OCI-LY1 (cell line): ENCODE data around the gene UMAD1.
A peak's percentile ranks its signal among the peaks of the same experiment; 100 is the strongest.

ENCODE experiments used
- H2AFZ ChIP-seq: fragments of 200-600 bp; sonication (generic), shearing (Covaris generic); 2 replicates; pipeline ENCODE4 v1.6.0; 2014; ENCODE audit warnings: antibody characterized with exemption, mild to moderate bottlenecking, low read length
- H3F3A ChIP-seq: fragments of 200-600 bp; sonication (generic), shearing (Covaris generic); 2 replicates; pipeline ENCODE4 v1.6.0; 2014; ENCODE audit warnings: mild to moderate bottlenecking, antibody characterized with exemption, low read length, moderate library complexity; ENCODE audit not compliant: insufficient read depth
- H3K27ac ChIP-seq: fragments of 200-600 bp; sonication (generic); 2 replicates; pipeline ENCODE4 v1.5.1; 2014; ENCODE audit warnings: low read length, mixed run types, mild to moderate bottlenecking, low read depth; ENCODE audit not compliant: poor library complexity, severe bottlenecking
- H3K27me3 ChIP-seq: fragments of 200-600 bp; sonication (generic); 2 replicates; pipeline ENCODE4 v1.6.0; 2014; ENCODE audit warnings: antibody characterized with exemption, mild to moderate bottlenecking, low read length, moderate library complexity; ENCODE audit not compliant: insufficient read depth
- H3K36me3 ChIP-seq: fragments of 200-600 bp; sonication (generic); 2 replicates; pipeline ENCODE4 v1.6.1; 2014; ENCODE audit warnings: mild to moderate bottlenecking, antibody characterized with exemption, low read length, moderate library complexity, mixed read lengths; ENCODE audit not compliant: insufficient read depth
- H3K4me1 ChIP-seq: fragments of 200-600 bp; sonication (generic); 2 replicates; pipeline ENCODE4 v1.5.1; 2014; ENCODE audit warnings: mild to moderate bottlenecking, low read length, moderate library complexity; ENCODE audit not compliant: insufficient read depth, severe bottlenecking
- H3K4me2 ChIP-seq: fragments of 200-600 bp; sonication (generic), shearing (Covaris generic); 2 replicates; pipeline ENCODE4 v1.6.1; 2014; ENCODE audit warnings: low read length
- H3K4me3 ChIP-seq: fragments of 200-600 bp; sonication (generic); 2 replicates; pipeline ENCODE4 v1.5.1; 2014; ENCODE audit warnings: low read length, low read depth, mild to moderate bottlenecking, mixed read lengths; ENCODE audit not compliant: poor library complexity, severe bottlenecking
- H3K79me2 ChIP-seq: fragments of 200-600 bp; shearing (Covaris generic); 2 replicates; pipeline ENCODE4 v1.6.1; 2016; ENCODE audit warnings: mixed run types, low read length, mixed read lengths; ENCODE audit not compliant: insufficient read depth
- H3K9ac ChIP-seq: fragments of 200-600 bp; sonication (generic), shearing (Covaris generic); 2 replicates; pipeline ENCODE4 v1.6.1; 2014; ENCODE audit warnings: mild to moderate bottlenecking, low read length, mixed read lengths
- H3K9me2 ChIP-seq: fragments of 200-600 bp; sonication (generic), shearing (Covaris generic); 2 replicates; pipeline ENCODE4 v1.6.1; 2014; ENCODE audit warnings: low read depth, mild to moderate bottlenecking, low read length, mixed read lengths
- H3K9me3 ChIP-seq: fragments of 200-600 bp; shearing (Covaris generic); 2 replicates; pipeline ENCODE4 v1.6.1; 2014; ENCODE audit warnings: low read length, mixed read lengths
- H4K20me1 ChIP-seq: fragments of 200-600 bp; sonication (generic), shearing (Covaris generic); 2 replicates; pipeline ENCODE4 v1.6.0; 2016; ENCODE audit warnings: mild to moderate bottlenecking, low read length; ENCODE audit not compliant: insufficient read depth
- EZH2 ChIP-seq: fragments of 200-600 bp; sonication (generic), shearing (Covaris generic); IDR thresholded peaks from 2 replicates; pipeline ENCODE4 v1.8.0; 2017; ENCODE audit warnings: borderline replicate concordance, mixed run types, mild to moderate bottlenecking, antibody characterized with exemption, low read length, moderate library complexity, mixed read lengths
- TF ChIP-seq, protein P1 (sequence below): fragments of 200-600 bp; sonication (generic), shearing (Covaris generic); IDR thresholded peaks from 2 replicates; pipeline ENCODE4 v1.5.1; 2017; ENCODE audit warnings: mild to moderate bottlenecking, antibody characterized with exemption, low read length, moderate library complexity, mixed read lengths

Gene UMAD1

DNA sequence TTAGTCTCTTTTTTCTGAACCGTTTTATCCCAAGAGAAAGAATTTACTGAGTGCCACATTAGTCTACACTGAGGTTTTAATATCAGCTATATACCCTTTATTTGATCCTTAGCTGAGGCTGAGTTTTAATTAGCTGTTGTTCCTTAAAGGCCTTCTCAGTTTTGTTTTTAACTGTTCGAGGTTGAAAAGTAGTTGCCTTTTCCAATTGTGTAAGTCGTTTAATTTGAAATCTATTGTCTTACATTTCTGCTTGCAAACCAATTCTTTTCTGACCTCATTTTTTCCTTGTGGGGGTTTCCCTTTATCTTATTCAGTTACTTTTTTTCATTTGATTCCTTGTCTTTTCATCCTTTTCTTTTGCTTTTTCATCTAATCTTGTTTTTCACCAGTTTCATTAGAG is 30.8 kb downstream of the UMAD1 start:
- Histone ChIP-seq H3F3A (no peaks in the 10 kb centered on the region), H3K27ac (no peak overlapping the region), H3K36me3 (peaks cover 20% of the 10 kb centered on the region; the same call in 1 of the 2 replicates), H3K79me2 (peaks cover 7% of the 10 kb centered on the region; the same call in 1 of the 2 replicates), H3K4me1 (peaks cover 29% of the 10 kb centered on the region), H3K4me3 (no peak overlapping the region), H3K9me2 (no peaks in the 10 kb centered on the region), H3K9ac (no peak overlapping the region), H3K4me2 (no peak overlapping the region), H3K9me3 (no peaks in the 10 kb centered on the region), H2AFZ (no peak overlapping the region), H4K20me1 (no peaks in the 10 kb centered on the region), H3K27me3 (no peaks in the 10 kb centered on the region)
- no peak for TF ChIP-seq EZH2
- TF ChIP-seq, protein P1, sequence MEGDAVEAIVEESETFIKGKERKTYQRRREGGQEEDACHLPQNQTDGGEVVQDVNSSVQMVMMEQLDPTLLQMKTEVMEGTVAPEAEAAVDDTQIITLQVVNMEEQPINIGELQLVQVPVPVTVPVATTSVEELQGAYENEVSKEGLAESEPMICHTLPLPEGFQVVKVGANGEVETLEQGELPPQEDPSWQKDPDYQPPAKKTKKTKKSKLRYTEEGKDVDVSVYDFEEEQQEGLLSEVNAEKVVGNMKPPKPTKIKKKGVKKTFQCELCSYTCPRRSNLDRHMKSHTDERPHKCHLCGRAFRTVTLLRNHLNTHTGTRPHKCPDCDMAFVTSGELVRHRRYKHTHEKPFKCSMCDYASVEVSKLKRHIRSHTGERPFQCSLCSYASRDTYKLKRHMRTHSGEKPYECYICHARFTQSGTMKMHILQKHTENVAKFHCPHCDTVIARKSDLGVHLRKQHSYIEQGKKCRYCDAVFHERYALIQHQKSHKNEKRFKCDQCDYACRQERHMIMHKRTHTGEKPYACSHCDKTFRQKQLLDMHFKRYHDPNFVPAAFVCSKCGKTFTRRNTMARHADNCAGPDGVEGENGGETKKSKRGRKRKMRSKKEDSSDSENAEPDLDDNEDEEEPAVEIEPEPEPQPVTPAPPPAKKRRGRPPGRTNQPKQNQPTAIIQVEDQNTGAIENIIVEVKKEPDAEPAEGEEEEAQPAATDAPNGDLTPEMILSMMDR, result no peak

DNA sequence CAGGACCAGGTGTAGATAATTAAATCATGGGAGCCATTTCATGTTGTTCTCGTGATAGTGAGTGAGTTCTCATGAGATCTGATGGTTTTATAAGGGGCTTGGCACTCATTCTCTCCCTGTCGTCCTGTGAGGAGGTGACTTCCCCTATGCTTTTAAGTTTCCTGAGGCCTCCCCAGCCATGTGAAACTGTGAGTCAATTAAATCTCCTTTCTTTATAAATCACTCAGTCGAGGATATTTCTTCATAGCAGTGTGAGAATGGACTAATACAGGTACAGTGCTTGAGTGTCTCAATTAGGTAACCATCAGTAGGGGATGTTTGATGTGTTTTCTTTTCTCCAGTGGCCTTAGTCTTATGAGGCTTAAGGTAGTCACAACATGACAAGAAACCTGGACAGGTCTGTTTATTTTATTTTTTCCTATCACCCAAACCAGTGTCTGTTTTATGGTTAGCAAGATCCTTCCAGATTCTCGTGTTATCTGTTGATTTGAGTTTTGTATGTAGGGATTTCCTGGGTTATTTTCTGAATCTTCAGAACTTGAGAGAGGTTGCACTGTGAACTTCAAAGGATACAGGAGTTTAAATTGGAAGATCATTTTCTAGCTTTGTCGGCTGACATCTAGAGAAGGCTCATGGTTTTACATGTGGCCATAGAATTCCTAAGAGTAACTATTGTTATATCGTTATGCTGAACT is 32.1 kb downstream of the UMAD1 start:
- Histone ChIP-seq H3K27me3 (no peaks in the 10 kb centered on the region), H3K4me2 (peak overlapping the region; percentile 74), H3K9ac (peak overlapping the region; percentile 45; the same call in 1 of the 2 replicates), H3F3A (no peaks in the 10 kb centered on the region), H3K27ac (peak overlapping the region; percentile 75), H3K9me3 (0 out of 2 replicates have a peak, but pooled peaks cover 3% of the 10 kb centered on the region), H3K4me1 (peaks cover 29% of the 10 kb centered on the region), H2AFZ (no peak overlapping the region), H3K4me3 (peak overlapping the region; percentile 25), H3K79me2 (peaks cover 7% of the 10 kb centered on the region; the same call in 1 of the 2 replicates), H3K36me3 (peaks cover 24% of the 10 kb centered on the region), H3K9me2 (no peaks in the 10 kb centered on the region), H4K20me1 (no peaks in the 10 kb centered on the region)
- TF ChIP-seq, protein P1, result no peak
- TF ChIP-seq EZH2, result no peak

DNA sequence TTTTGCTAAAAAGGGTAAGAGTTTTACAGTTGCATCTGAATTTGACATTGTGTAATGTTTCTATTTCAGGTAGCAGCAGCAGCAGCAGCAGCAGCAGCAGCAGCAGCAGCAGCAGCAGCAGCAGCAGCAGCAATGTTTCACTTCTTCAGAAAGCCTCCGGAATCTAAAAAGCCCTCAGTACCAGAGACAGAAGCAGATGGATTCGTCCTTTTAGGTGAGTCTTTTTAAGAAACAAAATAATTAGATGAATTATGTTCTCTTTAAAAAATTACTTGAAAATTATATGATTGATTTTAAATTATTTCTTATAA is 32.6 kb downstream of the UMAD1 start:
- Histone ChIP-seq H3K4me3 (peak overlapping the region; percentile 25), H3K9me3 (0 out of 2 replicates have a peak, but pooled peaks cover 3% of the 10 kb centered on the region), H3K36me3 (peaks cover 29% of the 10 kb centered on the region), H2AFZ (no peak overlapping the region), H3F3A (no peaks in the 10 kb centered on the region), H3K9ac (peak overlapping the region; percentile 45; the same call in 1 of the 2 replicates), H3K79me2 (peaks cover 7% of the 10 kb centered on the region; the same call in 1 of the 2 replicates), H3K4me1 (peaks cover 29% of the 10 kb centered on the region), H4K20me1 (no peaks in the 10 kb centered on the region), H3K27ac (peak overlapping the region; percentile 75), H3K4me2 (peak overlapping the region; percentile 74), H3K27me3 (no peaks in the 10 kb centered on the region), H3K9me2 (no peaks in the 10 kb centered on the region)
- TF ChIP-seq EZH2, result no peak
- TF ChIP-seq, protein P1, result no peak
